Measurements from ENCODE around the gene UGT2B17.

The UGT2B17 gene

DNA sequence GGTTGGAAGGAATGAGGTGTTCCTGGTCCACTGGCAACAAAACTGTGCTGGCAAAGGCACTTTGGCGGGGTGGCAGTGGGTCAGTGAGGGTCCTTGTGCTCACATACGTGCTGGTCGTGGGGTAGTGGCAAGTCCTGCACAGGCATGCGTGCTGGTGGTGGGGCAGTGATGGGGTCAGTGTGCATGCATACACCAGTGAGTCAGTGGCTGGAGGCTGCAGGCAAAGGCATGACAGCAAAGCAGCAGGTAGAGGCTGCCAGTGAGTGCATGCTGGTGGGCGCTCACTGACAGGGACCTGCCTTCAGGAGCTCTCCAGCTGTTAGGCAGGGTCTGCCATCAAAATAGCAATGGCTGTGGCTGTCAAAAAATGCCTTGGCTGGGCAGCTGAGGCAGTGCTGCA lies 86.8 kb downstream of the UGT2B17 start:
- no peaks in the 10 kb centered on the region for H3K9me3 ChIP-seq
- no peak overlapping the region for H3K9ac ChIP-seq
- no peaks in the 10 kb centered on the region for H4K20me1 ChIP-seq
- H3K4me3 ChIP-seq = no peak overlapping the region
- H3K36me3 ChIP-seq = no peaks in the 10 kb centered on the region
- H3K4me1 ChIP-seq = peaks cover 7% of the 10 kb centered on the region
- H3K27me3 ChIP-seq = no peaks in the 10 kb centered on the region
- no peak overlapping the region for H3K4me2 ChIP-seq
- H3K27ac ChIP-seq = no peak overlapping the region
- TF ChIP-seq Cebpa-rat (IDR thresholded peaks at IDR 0.05) = no peak

Data from BLaER1 (cell line).